ACC112 (cell line): ENCODE data around the gene SLC4A5.
"Not testable (repeated sequence)": the region's sequence is repeated elsewhere in the genome, so short reads cannot be mapped to it uniquely, and the experiment has no call there.

Source experiments
- H2AFZ ChIP-seq: fragments of 200-600 bp; sonication (generic); one replicate; pipeline ENCODE4 v1.6.0; 2017; ENCODE audit warnings: antibody characterized with exemption, low read length; ENCODE audit not compliant: unreplicated experiment
- H3K27ac ChIP-seq: fragments of 200-600 bp; sonication (generic); 2 replicates; pipeline ENCODE4 v1.5.1; 2014; ENCODE audit warnings: low read depth, mild to moderate bottlenecking, antibody characterized with exemption, low read length, moderate library complexity
- H3K27me3 ChIP-seq: fragments of 200-600 bp; sonication (generic); 2 replicates; pipeline ENCODE4 v1.6.1; 2014; ENCODE audit warnings: mild to moderate bottlenecking, antibody characterized with exemption, low read length, moderate library complexity, mixed read lengths; ENCODE audit not compliant: insufficient read depth
- H3K36me3 ChIP-seq: fragments of 200-600 bp; sonication (generic); 2 replicates; pipeline ENCODE4 v1.6.1; 2016; ENCODE audit warnings: mild to moderate bottlenecking, antibody characterized with exemption, low read length, moderate library complexity, mixed read lengths; ENCODE audit not compliant: insufficient read depth
- H3K4me1 ChIP-seq: fragments of 200-600 bp; sonication (generic); one replicate; pipeline ENCODE4 v1.6.1; 2016; ENCODE audit warnings: low read length, mixed read lengths; ENCODE audit not compliant: insufficient read depth, unreplicated experiment, control insufficient read depth
- H3K4me3 ChIP-seq: fragments of 200-600 bp; sonication (generic); 2 replicates; pipeline ENCODE4 v1.5.1; 2014; ENCODE audit warnings: mild to moderate bottlenecking, low read depth, low read length
- H3K79me2 ChIP-seq: fragments of 200-600 bp; sonication (generic); one replicate; pipeline ENCODE4 v1.6.0; 2016; ENCODE audit warnings: low read length; ENCODE audit not compliant: control insufficient read depth, unreplicated experiment, insufficient read depth

SLC4A5 gene

DNA sequence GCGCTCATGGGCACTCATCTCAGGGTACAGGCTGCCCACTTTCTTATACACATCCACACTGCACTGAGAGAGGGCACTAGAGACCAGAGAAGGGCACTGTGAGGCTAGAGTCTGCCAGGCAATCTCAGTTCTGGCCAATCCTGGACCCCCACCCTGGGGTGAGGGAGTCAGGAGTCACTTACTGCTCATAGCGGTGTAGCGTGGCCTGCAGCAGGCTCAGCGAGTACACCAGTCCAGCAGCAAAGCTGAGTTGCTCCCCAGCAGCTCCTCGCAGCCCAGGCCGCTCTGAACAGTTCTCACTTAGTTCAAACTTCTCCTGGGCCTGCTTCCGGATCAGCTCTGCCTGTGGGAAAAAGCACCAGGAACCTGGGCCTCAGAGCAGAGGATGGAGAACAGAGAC lies 24.6 kb upstream of the SLC4A5 start:
- no peak overlapping the region for H3K27ac ChIP-seq
- H3K27me3 ChIP-seq, result no peaks in the 10 kb centered on the region
- H2AFZ ChIP-seq, result no peak overlapping the region
- H3K4me3 ChIP-seq, result no peak overlapping the region
- peaks cover 31% of the 10 kb centered on the region; the same call in 1 of the 2 replicates for H3K36me3 ChIP-seq
- peaks cover 3% of the 10 kb centered on the region for H3K79me2 ChIP-seq
- H3K4me1 ChIP-seq, result peaks cover 5% of the 10 kb centered on the region

- H3K4me3 ChIP-seq, result no peak overlapping the region
- peaks cover 27% of the 10 kb centered on the region; the same call in 1 of the 2 replicates for H3K36me3 ChIP-seq
- no peaks in the 10 kb centered on the region for H3K27me3 ChIP-seq
- no peaks in the 10 kb centered on the region for H3K79me2 ChIP-seq
- H3K27ac ChIP-seq, result no peak overlapping the region
- no peak overlapping the region for H2AFZ ChIP-seq
- H3K4me1 ChIP-seq, result no peaks in the 10 kb centered on the region
Measured at GRCh38 chr2:74366036-74366435, 22.8 kb upstream of the SLC4A5 start.

GRCh38 chr2:74364533-74365505 lies 21.6 kb upstream of the SLC4A5 start:
- H3K4me1 ChIP-seq, result no peaks in the 10 kb centered on the region
- H2AFZ ChIP-seq, result no peak overlapping the region
- H3K27me3 ChIP-seq, result no peaks in the 10 kb centered on the region
- H3K27ac ChIP-seq, result no peak overlapping the region
- no peaks in the 10 kb centered on the region for H3K79me2 ChIP-seq
- no peak overlapping the region for H3K4me3 ChIP-seq
- H3K36me3 ChIP-seq, result peaks cover 19% of the 10 kb centered on the region; the same call in 1 of the 2 replicates

DNA sequence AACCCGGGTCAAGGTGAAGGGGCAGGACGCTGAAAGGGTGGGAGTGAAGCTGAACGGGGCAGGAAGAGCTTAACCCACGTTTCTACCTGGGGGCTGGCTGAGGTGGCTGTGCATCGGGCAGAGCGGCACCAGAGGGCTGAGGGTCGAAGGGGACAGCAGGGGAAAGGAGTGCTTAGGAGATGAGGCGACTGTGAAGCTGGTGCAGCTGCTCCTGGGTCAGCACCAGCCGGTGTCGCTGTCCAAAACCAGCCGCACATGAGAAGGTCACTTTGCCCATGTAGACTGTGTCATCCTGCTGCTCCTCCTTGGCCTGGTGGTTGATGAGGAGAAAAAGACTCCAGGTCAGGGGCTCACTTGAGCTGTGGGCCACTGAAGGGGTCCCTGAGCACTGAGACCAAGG lies 18.1 kb upstream of the SLC4A5 start:
- no peaks in the 10 kb centered on the region for H3K4me1 ChIP-seq
- H3K4me3 ChIP-seq, result no peak overlapping the region
- no peaks in the 10 kb centered on the region for H3K79me2 ChIP-seq
- H2AFZ ChIP-seq, result no peak overlapping the region
- no peaks in the 10 kb centered on the region for H3K27me3 ChIP-seq
- H3K36me3 ChIP-seq, result peaks cover 20% of the 10 kb centered on the region; the same call in 1 of the 2 replicates
- no peak overlapping the region for H3K27ac ChIP-seq

DNA sequence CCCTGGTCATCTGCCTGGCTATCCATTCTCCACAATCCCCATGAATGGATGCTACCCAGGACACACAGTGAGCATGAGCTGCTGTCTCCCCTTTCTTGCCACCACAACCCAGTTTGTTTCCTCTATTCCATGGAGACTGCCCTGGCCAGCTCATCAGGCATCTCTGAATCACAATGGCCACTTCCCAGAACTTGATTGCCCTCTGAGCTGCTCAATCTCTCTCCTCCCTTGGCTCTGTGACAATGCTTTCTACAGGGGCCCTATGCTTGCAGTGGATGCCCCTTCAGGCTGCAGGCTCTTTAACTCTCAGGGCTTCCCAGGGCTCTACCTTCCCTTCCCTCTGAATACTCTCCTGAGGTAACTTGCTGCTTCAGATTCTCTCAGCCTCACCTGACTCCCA lies 14.4 kb upstream of the SLC4A5 start:
- Histone ChIP-seq H3K4me3 (no peak overlapping the region), H3K36me3 (peaks cover 8% of the 10 kb centered on the region; the same call in 1 of the 2 replicates), H2AFZ (no peak overlapping the region), H3K4me1 (no peaks in the 10 kb centered on the region), H3K27me3 (no peaks in the 10 kb centered on the region), H3K79me2 (no peaks in the 10 kb centered on the region), H3K27ac (no peak overlapping the region)

DNA sequence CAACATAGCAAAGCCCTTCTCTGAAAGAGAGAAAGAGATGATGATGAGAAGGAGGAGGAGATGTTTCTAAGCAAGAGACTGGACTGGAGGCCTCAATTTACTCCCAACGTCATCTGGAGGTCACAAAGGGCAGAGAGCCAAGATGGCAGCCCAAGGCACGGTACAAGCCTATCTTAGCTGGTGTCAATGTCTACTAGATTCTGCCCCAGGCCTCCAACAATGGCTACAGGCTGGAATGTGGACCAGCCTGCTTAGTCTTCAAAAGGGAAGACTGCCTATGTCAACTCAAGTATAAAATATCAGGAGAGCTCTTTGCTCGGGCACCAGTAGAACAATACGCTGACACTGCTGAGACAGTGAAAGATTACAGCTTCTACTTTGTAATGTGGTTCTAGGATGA lies 6.7 kb upstream of the SLC4A5 start:
- no peaks in the 10 kb centered on the region for H3K36me3 ChIP-seq
- no peaks in the 10 kb centered on the region for H3K79me2 ChIP-seq
- no peaks in the 10 kb centered on the region for H3K27me3 ChIP-seq
- no peaks in the 10 kb centered on the region for H3K4me1 ChIP-seq
- no peak overlapping the region for H3K4me3 ChIP-seq
- H2AFZ ChIP-seq, result no peak overlapping the region
- H3K27ac ChIP-seq, result no peak overlapping the region

- no peak overlapping the region for H3K27ac ChIP-seq
- H3K27me3 ChIP-seq, result no peaks in the 10 kb centered on the region
- H3K36me3 ChIP-seq, result no peaks in the 10 kb centered on the region
- no peaks in the 10 kb centered on the region for H3K4me1 ChIP-seq
- no peak overlapping the region for H3K4me3 ChIP-seq
- H3K79me2 ChIP-seq, result no peaks in the 10 kb centered on the region
- H2AFZ ChIP-seq, result no peak overlapping the region
Measured at GRCh38 chr2:74347742-74348141, 4.5 kb upstream of the SLC4A5 start.

DNA sequence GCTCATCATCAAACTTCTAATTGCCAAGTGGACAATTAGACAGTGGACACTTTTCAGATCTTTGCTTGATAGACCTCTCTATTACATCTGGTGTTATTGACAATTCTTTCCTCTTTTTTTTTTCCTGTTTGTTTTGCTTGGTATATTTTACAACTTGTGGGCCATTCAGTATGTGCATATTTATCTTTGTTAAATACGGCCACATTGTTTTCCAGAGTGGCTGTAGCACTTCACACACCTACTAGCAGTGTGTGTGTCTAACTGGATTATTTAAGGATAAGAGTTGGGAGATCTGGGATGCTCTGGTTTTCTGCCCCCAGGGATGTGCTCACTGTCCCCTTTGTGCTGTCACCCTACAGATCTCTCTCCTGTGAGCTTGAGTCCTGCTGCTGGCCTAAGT lies 4.1 kb upstream of the SLC4A5 start:
- Histone ChIP-seq H3K27ac (no peak overlapping the region), H2AFZ (no peak overlapping the region), H3K36me3 (no peaks in the 10 kb centered on the region), H3K4me1 (no peaks in the 10 kb centered on the region), H3K79me2 (no peaks in the 10 kb centered on the region), H3K4me3 (no peak overlapping the region), H3K27me3 (no peaks in the 10 kb centered on the region)

DNA sequence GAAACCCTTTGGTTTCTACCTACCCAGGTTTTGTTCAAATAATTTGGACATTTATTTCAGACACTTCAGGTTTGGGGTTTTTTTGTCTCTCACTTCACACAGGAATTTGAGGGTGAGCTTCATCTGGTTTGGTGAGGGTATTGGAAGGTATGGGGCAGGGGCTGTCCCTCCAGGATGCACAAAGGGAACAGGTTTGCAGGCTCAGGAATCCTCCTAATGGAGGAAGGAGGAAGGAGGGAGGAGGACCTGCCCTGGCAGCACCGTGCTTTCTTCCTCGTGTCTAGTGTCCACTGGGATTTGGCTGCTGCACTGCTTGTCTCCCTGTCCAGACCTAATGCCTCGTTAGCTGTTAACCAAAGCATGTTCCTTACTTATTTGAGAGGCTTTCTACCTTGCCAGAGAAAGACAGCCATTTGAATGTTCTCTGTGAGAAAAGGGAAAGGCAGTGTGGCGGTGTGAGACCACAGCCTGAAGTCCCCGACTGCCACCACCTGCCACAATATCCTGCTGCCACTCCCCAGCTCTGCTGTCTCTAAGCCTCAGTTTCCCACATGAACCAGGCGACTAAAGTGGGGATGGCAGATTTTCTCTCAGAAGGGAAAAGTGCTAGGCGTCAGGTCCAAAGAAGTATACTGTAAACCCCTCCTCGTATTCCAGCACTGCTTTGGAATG lies 2.2 kb upstream of the SLC4A5 start:
- H2AFZ ChIP-seq, result no peak overlapping the region
- H3K4me3 ChIP-seq, result no peak overlapping the region
- no peaks in the 10 kb centered on the region for H3K36me3 ChIP-seq
- no peaks in the 10 kb centered on the region for H3K4me1 ChIP-seq
- H3K27ac ChIP-seq, result no peak overlapping the region
- no peaks in the 10 kb centered on the region for H3K79me2 ChIP-seq
- no peaks in the 10 kb centered on the region for H3K27me3 ChIP-seq

DNA sequence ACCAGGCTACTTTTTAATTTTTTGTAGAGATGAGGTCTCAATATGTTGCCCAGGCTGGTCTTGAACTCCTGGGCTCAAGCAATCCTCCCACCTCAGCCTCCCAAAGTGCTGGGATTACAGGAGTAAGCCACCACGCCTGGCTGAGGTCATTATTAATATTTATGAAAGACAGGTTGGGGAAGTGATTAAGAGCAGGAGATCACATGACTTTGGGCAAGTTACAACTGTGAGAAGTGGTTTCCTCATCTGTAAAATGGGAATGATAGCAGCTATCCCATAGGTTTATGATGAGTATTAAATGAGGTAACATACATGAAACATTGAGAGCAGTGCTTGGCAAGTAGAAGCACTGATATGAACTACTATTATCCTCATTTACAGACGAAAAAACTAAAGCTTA lies 7.0 kb downstream of the SLC4A5 start:
- not testable (repeated sequence) for H3K4me3 ChIP-seq, H3K27me3 ChIP-seq, H3K4me1 ChIP-seq, H2AFZ ChIP-seq, H3K36me3 ChIP-seq, H3K27ac ChIP-seq, H3K79me2 ChIP-seq

- no peak overlapping the region for H2AFZ ChIP-seq
Measured at GRCh38 chr2:74334931-74335333, 8.3 kb downstream of the SLC4A5 start.

More at GRCh38 chr2:74334931-74335333, 8.3 kb downstream of the SLC4A5 start:
- no peaks in the 10 kb centered on the region for H3K36me3 ChIP-seq
- H3K79me2 ChIP-seq, result no peaks in the 10 kb centered on the region
- no peaks in the 10 kb centered on the region for H3K4me1 ChIP-seq
- H3K27me3 ChIP-seq, result no peaks in the 10 kb centered on the region
- no peak overlapping the region for H3K4me3 ChIP-seq
- H3K27ac ChIP-seq, result no peak overlapping the region
